D721Med (cell line): ENCODE measurements around the gene NARF.
A peak's percentile ranks its signal among the peaks of the same experiment; 100 is the strongest.

Experiments used
- DNase-seq: peaks from one replicate; pipeline ENCODE4 v3.0.0; 2011; ENCODE audit warnings: low spot score; ENCODE audit not compliant: insufficient read length
- FAIRE-seq: peaks from 2 replicates; lab custom pipeline; 2011; peaks lifted over from hg19 to GRCh38; lab: Jason Lieb, UNC
- TF ChIP-seq, protein P1 (sequence below): IDR thresholded peaks from 2 replicates; pipeline ENCODE4 v1.5.1; 2012; ENCODE audit warnings: mild to moderate bottlenecking, control low read depth; ENCODE audit not compliant: insufficient read depth; ENCODE audit errors: missing control alignments

NARF gene

DNA sequence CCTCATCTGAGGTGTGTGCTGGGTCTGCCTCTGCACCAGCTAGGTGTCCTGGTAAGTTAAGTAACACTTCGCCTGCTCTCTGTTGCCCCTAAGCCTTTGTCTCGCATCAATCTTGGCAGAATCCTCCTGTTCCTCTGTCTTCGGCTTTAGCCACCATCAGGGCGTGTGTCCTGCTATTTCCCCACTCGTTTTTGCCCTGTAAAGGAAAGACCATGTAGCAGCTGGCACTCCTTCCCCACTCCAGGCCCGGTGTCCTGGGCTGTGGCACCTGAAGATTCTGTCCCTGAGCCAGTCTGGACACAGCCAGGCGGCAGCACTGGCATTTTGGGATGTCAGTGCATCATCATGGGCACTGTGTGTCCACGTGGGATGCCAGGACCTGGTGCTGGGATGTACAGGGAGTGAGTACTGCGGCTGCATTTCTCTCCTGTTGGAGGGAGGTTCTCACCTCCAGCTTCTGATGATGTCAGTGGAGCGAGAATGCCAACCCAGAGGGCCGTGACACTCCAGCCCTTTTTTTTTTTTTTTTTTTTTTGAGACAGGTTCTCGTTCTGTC is 34.8 kb downstream of the NARF start:
- DNase-seq: no peak
- FAIRE-seq: no peak
- TF ChIP-seq, protein P1, sequence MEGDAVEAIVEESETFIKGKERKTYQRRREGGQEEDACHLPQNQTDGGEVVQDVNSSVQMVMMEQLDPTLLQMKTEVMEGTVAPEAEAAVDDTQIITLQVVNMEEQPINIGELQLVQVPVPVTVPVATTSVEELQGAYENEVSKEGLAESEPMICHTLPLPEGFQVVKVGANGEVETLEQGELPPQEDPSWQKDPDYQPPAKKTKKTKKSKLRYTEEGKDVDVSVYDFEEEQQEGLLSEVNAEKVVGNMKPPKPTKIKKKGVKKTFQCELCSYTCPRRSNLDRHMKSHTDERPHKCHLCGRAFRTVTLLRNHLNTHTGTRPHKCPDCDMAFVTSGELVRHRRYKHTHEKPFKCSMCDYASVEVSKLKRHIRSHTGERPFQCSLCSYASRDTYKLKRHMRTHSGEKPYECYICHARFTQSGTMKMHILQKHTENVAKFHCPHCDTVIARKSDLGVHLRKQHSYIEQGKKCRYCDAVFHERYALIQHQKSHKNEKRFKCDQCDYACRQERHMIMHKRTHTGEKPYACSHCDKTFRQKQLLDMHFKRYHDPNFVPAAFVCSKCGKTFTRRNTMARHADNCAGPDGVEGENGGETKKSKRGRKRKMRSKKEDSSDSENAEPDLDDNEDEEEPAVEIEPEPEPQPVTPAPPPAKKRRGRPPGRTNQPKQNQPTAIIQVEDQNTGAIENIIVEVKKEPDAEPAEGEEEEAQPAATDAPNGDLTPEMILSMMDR: no peak

DNA sequence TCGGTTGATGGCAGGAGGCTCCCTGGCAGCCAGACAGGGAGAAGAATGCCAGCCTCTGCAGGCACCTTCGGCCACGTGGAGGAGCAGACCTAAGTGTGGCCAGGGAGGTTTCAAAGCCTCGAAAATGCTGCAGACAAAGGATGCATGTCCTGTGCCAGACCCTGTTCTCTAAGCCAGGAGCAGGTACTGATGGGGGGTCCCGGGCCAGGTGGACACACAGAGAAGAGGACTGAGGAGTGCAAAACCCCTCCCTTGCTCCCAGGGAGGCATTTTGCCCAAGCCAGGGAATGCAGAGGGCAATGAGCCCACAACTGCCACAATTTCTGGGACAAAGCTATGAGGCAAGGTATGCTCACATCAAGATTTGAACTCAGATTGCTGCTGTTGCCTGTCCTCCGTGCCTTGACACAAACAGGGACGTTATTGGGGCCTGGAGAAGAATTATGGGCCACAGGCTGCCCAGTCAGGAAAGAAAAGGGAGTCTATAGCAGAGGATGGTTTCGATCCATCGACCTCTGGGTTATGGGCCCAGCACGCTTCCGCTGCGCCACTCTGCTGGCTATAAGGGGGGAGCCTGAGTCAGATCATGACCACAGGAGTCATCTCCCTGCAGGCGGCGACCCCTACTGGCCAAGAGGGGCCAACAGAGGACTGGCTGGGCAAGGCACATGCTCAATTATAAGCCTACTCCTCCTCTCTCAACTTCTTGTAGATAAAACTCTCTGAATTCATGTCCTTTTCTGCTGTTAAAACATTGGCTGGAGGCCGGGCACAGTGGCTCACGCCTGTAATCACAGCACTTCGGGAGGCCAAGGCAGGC is 35.9 kb downstream of the NARF start:
- TF ChIP-seq, protein P1: peak; percentile 99
- DNase-seq (peak; percentile 79), FAIRE-seq (no peak)

DNA sequence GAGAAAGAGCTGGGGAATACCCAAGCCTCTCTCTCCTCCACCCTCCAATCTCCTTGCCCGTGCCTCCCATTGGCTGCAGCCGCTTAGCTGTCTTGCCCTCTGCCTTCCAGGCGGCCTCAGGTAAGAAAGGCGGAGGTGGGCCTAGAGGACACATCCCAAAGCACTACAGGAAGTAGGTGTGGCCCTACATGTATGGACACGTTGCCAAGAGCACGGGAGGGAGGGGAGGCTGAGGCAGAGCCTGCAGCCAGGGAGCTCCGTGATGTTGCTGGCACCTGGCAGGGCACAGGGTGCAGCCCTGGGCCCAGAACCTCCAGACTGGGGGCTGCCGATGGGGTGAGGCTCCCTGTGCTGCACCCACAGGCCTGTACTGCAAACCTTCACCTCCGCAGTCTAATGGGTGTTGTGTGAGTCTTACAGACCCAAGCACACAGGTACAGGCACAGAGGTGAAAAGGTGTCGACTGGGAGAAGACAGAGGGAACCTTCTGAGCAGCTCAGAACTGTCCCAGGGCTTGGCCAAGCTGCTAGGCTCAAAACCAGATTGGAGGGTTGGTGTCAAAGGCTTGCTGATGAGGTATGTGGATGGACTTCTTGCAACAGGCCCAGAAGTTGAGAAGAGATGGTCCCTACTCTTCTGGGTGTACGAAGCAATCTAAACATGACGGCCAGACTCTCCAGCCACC is 37.4 kb downstream of the NARF start:
- DNase-seq (no peak), FAIRE-seq (no peak)
- TF ChIP-seq, protein P1: no peak

DNA sequence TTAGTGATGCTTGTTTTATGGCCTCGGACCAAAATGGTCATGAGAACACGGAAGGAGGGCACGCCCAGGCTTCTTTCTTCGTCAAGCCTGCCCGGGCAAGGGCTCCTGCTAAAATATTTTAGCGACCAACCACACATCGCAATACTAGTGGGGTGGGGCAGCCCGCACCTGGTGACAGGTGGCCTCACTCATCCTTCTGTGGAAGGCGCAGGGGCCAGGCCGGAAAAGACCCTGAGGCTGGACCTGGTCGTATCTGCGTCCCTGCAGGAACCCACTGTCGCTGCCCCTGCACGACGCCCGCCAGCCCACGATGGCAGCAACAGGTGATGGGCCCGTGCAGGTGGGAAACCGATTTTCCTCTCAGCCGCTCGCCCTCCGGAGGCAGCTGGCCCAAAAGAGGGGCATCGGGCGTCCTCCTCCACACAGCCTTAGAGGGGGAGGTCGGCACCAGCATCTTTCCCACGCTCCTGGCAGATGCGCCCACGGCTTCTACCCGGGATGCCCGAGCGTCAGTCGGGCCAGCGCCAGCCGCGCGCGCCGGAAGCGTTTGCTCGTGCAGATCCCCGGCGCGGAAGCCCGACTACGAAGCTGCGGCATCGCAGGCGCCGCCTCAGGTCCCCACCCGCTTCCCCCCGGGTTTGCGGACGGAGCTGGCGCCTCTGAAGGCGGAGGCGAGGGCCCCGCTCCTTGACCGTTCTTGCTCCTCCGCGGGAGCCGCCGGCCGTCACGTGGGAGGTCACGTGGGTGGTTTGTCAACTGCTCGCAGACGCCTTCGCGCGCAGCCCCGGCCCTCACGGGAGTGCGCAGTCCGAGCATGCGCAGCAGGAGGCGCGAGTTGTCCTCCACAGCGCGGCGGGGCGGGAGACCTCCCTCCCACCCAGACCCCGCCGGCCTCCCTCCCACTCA is 38.2 kb downstream of the NARF start:
- DNase-seq: peak; percentile 88
- TF ChIP-seq, protein P1: no peak
- no peak for FAIRE-seq

DNA sequence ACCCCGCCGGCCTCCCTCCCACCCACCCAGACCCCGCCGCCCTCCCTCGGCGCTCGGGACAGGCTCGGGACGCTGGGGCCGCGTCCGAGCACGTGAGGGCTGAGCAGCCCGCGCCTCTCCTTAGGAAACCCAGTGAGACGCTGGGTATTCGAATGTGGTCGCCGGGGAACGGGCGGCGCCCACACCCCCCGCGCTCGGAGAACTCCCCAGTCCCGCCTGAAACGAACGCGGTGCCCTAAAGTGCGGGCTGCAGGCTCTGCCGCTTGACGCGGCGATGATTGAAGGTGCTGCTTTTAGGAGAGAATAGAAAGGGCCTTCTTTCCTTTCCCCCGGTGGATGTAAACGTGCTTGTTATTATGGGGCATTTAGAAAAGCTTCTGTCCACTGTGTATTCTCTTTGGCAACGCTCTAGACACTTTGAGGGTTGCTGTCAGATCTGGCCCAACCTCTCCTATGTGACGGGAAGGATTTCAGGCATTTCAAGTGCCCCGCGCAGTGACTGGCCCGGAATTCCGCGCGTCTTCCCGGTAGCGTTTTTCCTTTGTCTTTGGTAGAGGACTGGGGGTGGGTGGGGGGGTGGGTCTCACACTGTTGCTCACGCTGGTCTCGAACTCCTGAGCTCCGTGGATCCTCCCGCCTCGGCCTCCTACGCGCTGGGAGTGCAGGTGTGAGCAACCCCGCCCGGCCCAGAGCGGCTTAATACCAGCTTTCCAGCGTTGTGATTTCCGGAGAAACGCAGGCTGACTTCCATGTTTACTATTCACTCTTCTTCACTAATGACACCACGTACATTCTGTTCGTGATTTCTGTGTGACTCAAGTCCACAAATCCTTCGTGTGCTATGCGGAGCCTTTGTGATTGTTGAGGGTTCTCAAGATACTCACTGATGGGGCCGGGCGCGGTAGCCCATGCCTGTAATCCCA is 39.2 kb downstream of the NARF start:
- DNase-seq (peak; percentile 15), FAIRE-seq (no peak)
- TF ChIP-seq, protein P1: no peak

DNA sequence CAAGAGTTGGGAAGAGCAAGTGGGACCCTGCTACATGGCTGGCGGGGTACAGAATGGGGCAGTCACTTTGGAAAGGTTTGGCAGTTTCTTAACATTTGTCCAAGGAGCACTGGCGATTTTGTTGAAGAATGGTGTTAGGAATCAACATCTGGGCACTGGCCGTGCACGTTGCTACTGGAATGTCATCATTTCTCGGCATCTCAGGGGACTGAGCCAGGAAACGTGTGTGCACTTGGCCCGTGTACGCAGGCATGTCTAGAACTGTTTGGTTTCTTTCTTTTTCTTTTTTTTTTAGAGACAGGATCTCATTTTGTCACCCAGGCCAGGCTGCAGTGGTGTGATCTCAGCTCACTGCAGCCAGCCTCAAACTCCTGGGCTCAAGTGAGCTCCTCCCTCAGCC is 43.7 kb downstream of the NARF start:
- no peak for DNase-seq
- TF ChIP-seq, protein P1: no peak
- no peak for FAIRE-seq
